HG02678 (cell line): Measurements from ENCODE around the gene CLSTN3.
"Not testable (repeated sequence)": the region's sequence is repeated elsewhere in the genome, so short reads cannot be mapped to it uniquely, and the experiment has no call there.

Source experiments
- ATAC-seq: cut with Tn5 transposase; IDR thresholded peaks from one replicate; pipeline ENCODE4 v1.9.1; 2021; ENCODE audit warnings: mild to moderate bottlenecking, moderate library complexity; ENCODE audit not compliant: unreplicated experiment

The CLSTN3 gene

DNA sequence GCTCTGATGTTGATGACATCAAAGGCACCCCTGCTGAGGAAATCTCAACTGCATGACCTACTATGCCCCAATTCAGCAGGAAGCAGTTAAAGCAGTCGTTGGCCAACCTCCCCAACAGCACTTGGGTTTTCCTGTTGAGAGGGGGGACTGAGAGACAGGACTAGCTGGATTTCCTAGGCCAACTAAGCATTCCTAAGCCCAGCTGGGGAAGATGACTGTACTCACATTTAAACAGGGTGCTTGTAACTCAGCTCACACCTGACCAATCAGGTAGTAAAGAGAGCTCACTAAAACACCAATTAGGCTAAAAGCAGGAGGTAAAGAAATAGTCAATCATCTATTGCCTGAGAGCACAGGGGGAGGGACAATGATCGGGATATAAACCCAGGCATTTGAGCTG lies 55.9 kb downstream of the CLSTN3 start:
- ATAC-seq = not testable (repeated sequence)

DNA sequence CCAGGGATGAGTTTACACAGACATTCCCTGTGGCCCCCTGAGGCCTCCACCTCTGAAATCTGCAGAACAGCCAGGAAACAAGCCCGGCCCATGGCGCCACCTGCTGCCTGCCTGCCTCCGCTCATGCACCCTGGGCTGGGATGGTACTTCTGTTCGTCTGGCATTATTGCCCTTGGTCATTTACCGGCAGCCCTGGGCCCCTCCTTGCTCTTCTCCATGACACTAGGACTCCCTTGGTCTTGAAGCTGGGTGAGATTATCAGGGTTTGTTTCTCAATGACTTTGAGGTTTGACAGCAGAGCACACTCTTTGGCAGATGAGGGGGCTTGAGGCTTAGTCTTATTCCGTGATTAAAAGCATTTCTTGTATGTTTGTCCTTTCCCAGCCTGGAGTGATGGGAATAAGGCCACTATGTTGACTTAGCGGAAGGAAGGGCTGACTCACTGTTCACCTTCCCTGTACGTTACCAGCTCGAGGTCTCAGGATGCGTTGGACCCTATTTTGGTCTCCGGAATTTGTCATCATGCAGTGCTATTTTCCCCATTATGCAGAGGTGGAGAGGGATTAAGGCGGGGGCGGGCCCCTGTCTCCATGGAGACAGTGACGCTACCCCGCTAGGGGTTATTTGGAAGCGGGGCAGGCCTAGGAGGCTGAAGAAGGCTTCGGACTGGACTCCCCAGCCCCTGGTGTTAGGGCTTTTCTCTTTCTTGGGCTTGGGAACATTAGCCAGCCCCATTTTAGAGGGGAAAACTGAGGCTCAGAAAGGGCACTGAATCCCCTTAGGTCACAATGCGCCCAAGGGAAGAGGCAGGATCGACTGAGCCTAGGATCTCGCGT lies 58.6 kb downstream of the CLSTN3 start:
- ATAC-seq = peak; percentile 27

DNA sequence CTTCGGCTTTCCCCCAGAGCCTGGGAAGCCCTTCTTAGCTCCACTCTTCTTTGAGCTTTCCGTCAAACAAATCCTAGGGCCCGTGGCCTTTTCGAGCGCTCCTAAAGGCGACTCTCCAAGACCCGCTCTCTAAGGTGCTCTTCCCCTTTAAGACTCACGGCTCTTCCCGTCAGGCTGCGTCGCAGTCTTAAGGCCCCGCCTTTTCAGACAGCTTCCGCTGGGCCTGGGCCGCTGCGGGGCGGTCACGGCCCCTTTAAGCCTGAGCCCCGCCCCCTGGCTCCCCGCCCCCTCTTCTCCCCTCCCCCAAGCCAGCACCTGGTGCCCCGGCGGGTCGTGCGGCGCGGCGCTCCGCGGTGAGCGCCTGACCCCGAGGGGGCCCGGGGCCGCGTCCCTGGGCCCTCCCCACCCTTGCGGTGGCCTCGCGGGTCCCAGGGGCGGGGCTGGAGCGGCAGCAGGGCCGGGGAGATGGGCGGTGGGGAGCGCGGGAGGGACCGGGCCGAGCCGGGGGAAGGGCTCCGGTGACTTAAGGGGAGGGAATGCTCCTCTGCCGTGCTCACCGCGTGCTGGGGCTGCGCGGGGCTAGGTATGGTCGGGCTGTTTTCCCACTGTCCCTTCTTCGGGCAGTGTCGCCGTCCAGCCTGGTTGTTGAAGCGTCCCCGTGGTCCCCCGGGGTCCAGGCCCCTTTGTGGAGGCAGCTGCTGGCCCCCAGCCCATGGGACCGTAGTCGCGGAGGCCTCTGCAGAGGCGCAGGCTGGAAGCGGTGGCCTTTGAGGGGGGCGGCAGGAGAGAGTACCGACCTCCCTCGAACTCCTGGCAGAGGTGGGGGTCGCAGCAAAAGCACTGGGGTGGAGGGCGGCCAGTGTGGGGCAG lies 59.5 kb downstream of the CLSTN3 start, which contains the start of gene PEX5:
TSS of gene PEX5 (plus strand) at position 289 of the 870 bp plus-strand sequence. CDS start 692 bp downstream, outside the sequence.
- ATAC-seq = peak; percentile 97

DNA sequence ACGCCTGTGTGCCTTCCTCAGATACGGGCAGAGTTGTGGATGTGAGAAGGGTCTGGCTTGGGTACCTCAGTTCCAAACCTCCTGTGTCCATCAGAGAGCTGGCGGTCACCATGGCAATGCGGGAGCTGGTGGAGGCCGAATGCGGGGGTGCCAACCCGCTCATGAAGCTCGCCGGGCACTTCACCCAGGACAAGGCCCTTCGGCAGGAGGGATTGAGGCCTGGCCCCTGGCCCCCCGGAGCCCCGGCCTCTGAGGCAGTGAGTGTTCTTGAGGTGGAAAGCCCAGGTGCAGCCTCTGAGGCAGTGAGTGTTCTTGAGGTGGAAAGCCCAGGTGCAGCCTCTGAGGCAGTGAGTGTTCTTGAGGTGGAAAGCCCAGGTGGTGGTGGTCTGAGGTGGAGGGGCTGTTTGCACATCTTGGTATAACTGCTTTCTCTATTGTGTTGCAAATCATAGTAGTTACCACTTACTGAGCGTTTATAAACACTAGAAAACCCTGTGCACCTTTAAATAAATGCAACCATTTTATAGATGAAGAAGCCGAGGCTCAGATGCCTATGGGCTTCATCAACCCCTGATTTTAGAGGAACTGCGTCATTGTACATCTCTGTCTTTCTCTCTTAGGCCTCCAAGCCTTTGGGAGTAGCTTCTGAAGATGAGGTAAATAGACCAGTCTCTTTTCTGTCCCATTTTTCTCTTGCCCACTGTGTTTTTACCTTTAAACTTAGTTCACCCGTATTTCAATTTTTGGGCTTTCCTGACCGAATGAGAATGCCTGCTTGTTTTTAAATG lies 60.3 kb downstream of the CLSTN3 start:
- no peak for ATAC-seq

DNA sequence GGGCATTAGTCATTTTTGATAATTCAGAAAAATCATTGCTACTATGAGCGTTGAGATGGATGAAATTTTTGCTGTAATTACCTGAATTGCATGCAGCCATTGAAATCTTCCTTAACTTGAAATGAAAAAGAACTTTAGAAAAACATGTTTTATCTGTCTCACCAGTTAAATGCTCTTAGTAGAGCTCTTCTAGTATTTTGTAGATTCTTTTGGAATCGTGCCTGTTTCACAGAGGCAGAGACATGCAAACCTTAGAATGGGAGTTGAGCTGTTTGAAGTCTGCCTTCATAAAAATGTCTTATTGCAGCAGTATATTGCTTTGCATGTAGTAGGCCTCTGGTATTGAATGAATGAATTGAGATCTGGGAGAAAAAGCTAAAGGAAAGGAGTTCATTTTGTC lies 63.5 kb downstream of the CLSTN3 start:
- no peak for ATAC-seq

DNA sequence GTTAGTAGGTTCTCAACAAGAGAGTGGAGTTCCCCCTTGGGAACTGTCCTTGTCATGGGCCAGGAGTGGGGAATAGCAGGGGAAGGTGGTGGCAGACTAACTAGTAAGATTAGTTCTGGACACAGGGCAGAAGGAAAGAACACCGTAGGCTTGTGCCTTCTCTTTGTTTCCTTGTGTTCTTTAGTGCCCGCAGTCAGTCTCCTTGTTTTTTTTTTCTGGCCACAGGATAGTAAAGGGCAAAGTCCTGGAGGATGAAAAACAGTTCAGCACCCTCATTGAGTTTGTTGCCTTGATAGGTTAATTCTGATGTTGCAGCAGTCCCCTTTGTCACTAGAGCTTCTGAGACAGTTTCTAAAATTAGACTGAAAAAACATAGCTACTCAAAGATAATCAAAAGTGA lies 67.7 kb downstream of the CLSTN3 start:
- no peak for ATAC-seq

DNA sequence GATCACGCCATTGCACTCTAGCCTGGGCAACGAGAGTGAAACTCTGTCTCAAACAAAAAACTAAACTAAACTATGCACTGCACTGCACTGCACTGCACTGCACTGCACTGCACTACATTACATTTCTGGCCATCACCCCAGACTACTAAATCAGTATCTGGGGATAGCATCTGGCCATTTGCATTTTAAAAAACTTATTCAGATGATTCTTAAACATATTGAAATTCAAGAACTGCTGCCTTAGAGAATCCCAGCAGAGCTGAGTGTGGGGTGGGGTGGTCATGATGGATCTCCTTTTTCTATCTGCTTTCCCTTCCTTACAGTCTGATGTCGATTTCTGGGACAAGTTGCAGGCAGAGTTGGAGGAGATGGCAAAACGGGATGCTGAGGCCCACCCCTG lies 72.9 kb downstream of the CLSTN3 start:
- no peak for ATAC-seq

DNA sequence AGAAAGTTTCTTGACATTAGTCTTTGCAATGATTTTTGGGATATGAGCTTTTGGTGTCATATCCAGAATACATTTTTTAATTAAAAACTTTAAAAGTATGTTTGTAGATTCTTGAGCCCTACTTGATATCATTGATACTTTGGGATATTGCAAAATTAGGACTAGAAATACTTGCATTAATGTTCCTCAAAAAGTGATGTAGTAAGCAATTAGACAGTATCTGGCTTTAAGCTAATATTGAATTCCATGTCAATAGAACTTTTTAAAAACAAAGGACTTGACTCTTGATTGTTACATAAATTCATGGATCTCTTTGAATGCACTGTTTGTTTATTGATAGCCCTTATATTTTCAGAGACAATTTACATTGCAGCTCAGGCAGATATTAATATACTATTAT lies 74.9 kb downstream of the CLSTN3 start:
- no peak for ATAC-seq

DNA sequence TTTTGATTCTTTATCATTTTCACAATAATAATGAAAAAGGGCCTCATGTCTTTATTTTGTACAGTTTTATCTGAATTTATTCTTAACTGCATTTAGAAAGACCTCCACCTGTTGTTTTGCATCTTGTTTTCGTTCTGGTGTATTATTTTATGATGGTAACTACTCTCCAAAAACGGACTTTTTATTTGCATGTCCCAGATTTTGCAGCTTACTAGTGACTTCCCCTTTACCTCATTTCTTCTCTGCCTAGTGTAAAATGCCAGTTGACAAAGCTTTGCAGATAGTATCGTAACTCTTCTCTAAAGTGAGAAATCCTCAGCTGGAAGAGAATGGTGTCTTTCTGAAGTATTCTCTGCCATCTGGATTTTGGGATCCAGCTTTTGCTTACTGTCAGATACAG lies 76.5 kb downstream of the CLSTN3 start:
- no peak for ATAC-seq

DNA sequence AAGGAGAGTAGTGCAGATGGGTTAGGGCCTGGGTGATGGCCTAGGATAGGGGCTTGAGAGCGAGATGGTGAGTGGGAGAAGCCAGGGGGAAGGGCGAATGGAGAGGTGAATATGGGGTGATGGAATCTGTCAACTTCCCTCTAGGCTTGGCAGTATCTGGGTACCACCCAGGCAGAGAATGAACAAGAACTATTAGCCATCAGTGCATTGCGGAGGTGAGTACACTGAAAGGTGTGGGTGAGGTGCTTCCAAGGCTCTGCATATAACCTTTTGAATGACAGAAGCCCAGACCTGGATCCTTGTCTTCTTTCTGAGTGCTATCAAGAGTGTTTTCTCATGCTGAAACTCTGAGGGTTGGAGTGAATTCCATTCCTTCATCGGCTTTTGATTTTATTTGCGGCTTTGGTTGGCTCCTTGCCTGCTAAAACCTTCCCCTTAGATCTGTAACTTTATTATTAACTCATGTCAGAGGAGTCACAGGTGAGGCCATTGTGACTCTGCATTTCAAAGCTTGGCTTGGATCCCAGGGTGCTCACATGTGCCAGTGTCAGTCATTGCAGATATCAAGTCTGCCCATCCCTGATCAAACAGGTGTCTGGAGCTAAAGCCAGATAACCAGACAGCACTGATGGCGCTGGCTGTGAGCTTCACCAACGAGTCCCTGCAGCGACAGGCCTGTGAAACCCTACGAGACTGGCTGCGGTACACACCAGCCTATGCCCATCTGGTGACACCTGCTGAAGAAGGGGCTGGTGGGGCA lies 77.9 kb downstream of the CLSTN3 start:
- no peak for ATAC-seq
